IPS-NIHi7 (cell line): ENCODE data around the gene FES.

Source experiments
- DNase-seq: peaks from one replicate; pipeline ENCODE4 v3.0.0; 2012; ENCODE audit warnings: mixed read lengths; ENCODE audit errors: extremely low spot score

Gene FES

DNA sequence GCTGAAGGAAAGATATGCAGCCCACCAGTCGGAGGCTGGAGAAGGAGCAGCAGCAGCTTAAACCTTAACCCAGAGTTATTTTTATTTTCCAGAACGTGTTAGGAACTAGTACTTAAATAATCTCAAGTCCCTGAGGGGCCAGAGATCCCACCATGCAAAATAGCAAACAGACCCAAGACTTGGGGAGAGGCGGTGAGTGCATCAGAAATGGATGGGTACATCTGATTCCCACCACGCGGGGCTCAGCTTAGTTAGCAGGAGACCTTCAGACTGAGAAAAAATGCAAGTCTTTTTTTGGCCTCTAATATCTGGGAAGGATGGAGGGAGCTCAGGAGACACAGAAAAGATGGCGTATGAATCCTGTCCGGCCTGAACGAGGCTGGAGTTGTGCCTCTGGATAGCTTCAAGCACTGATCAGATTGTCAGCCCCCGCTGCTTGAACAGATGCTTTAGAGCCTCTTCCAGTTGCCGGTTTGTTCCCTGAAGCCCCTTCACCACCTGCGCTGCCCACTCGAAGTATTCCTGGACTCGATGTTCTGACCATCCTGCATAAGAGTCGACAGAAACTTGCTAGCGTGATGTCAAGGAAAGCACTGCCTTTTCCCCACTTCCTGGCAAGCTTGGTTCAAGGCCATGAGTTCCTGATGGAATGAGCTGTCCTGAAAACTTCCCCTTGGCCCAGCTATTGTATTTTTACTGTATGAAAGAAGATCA lies 46.7 kb downstream of the FES start:
- no peak for DNase-seq

DNA sequence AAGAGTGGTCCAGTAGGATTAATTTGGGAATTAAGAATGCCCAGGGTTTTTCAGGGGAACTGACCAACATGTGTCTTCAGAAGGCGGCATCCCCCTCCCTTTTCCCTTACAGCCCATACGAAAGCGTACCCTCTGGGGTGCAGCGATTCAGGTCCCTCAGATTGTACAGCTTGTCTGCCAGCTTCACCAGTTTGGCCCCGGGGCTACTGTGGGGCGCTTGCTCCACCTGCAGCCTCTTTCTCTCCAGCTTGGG lies 47.2 kb downstream of the FES start:
- DNase-seq = no peak

DNA sequence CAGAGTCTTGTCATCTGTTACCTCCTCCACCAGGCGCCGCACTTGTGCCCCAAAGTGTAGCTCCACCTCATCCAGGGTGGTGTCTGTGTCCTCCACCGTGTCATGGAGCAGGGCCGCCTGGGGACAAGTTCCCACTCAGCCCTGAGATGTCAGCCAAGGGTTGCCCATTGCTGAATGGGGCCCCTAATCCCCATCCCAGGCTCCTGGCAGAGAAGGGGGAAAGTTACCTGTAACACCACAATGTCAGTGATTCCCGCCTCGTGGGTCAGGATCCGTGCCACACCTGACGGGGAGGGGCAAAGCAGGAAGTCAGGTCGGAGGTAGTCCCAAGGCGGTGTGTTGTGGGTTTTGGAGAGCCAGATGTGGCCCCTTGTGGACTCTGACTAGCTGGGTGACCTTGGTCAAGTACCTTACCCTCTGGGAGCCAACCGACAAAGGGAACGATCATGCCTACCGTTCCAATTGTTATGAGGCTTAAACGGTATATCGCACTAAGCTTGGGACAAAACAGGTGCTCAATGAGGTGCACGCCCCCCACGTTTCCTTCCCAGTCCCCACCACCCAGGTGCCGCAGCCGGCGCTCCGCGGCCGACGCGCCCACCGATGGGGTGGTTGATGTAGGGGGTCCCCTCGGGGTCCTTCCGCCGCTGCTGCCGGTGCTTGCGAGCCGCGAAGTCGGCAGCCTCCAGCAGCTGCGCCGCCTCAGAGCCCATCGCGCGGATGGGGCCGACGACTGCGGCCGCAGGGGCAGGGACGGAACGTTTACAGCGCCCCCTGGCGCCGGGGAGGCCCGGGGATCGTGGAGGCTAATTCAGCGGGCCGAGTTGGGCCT lies 47.7 kb downstream of the FES start, which contains the start of gene HDDC3:
Gene HDDC3 (minus strand): TSS at position 722 of the 832 bp plus-strand sequence. CDS start 9 bp downstream, at position 713.
- DNase-seq = peak; percentile 94

DNA sequence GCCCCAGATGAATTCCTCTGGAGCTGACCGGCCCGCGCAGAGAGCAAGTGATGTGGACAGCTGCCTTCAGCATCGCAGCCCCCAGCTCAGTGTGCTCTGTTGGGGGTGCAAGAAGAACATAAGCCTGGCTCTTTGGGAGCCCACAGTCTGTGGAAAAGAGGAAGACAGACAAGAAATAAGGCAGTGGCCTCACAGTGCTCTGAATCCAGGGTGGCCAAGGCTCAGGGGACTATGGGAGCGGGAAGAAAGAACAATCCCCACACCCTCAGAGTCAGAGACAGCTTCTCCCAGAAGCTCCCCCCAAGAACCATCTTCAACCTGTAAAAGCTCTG lies 48.3 kb downstream of the FES start:
- no peak for DNase-seq

DNA sequence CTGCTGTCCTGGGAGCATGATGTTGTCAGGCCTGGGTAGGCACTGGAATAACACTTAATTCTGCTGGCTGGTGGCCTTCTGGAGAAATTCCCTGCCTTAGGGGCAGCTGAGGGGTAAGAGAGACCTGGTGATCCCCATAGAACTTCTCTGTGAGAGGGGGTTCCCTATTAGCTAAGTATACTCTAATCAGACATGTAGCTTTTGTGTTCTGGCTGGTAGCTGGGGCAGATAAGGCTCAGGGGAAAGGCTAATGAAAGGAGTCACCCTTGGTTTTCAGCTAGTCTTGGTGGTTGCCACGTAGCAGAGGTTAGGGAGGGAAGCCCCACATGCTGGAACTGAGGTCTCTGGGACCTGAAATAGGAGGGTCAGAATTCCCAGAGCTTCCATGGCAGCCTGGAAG lies 49.0 kb downstream of the FES start:
- DNase-seq = no peak

DNA sequence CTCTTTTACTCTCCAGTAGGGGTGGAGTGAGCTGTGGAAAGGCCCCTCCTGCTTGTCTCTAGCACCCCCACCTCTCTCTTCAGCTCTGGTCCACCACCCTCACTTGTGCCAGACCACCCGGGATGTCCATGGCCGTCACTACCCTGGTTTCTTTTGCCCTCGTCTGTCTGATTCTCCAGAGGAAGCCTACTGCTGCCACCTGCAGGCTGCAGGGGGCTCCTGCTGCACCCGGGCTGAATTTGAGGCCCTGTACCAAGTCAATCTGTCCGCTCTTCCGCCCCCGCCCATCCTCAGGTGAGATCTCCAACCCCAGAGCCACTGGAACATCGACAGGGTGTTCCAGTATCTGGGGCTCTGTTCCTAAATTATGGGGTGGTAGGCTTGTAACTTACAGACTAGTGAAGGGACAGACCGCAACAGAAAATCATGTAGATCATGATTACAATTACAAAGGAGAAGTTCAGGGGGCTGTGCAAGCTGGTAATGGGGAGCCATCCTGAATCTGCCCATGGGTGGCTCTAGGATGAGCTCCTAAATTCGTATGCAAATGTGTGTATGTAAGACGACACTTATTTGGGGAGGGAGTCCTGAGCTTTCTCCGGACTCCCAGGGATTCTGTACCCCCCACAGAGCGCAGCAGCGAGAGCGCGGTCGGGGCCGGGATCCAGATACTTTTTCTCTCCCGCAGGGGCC lies 50.1 kb downstream of the FES start:
- DNase-seq = peak; percentile 92

DNA sequence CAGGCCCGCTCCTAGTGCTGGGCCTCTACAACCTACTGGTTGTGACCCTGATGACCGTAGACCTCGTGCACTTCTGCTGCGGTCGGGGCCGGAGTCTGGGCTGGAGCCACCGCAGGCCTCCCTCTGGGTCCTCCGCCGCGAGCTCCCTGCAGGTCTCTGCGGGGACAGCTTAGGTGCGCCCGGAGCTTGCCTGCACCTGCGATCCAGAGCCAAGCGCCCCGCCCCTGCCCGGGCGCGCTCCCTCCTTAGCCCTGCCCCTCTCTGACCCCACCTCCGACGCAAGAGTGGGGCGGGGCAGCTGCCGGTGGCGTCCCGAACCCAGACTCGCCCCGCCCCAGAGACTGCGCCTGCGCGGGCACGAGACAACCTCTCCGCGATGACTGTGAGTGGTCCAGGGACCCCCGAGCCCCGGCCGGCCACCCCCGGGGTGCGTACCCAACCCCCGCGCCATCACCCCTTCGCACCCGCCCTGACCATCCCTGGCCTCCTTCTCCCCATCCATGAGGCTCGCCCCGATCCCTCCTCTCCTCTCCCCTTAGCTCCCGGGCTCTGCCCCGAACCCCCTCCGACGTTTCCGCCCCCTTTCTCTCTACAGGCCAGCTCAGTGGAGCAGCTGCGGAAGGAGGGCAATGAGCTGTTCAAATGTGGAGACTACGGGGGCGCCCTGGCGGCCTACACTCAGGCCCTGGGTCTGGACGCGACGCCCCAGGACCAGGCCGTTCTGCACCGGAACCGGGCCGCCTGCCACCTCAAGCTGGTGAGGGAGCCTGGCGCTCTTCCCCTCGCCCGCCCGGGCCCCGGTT lies 50.8 kb downstream of the FES start, which contains the start of gene UNC45A:
Gene UNC45A (plus strand): TSS at position 337 of the 803 bp plus-strand sequence. CDS start 40 bp downstream, at position 377.
- DNase-seq = peak; percentile 99

DNA sequence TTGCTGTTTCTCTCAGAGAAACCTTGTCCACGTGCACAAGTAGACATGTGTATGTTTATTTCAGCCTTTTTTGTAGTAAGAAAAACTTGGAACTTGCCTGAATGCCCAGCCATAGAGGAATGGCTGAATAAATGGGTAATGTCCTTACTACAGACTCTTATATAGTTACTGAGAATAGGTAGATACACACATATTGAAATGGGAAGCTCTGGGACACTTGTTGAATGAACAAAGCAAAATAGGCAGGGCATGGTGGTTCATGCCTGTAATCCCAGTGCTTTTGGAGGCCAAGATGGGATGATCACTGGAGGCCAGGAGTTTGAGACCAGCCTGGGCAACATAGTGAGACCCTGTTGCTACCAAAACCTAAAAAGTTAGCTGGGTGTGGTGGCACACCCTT lies 52.5 kb downstream of the FES start:
- DNase-seq = no peak

DNA sequence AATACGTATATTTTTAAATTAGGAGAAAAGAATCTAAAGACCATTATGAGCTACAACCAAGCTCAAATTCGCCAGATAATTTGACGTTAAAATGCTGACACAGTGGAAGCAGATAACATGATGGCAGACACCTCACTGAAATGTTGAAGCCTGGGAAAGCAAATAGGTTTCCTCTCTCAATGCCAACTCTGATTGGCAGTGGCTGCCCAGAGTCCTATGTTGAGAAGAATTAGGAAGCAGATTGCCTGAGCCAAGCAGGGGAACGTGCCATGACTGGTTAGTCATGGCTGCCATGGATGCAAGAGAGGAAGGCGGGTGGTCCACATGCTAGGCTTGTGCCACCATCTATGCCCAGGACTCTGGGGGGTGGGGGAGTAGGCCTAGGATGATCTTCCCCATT lies 54.0 kb downstream of the FES start:
- no peak for DNase-seq

DNA sequence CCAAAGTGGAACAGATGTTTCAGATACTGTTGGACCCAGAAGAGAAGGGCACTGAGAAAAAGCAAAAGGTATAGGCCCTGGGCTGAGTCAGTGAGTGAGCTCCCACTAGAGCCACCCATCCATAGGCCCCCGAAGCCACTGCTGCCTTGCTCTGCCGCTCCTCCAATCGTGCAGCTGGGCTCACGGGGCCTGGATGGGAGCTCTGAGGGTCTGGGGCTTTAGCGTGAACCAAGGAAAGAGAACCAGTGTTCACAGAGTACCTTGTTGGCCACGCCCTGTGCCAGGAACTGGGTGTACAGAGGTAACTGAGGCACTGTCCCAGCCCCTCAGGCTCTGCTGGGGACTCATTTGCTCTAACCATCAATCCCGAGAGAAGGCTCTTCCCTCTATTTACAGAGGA lies 55.5 kb downstream of the FES start:
- no peak for DNase-seq

DNA sequence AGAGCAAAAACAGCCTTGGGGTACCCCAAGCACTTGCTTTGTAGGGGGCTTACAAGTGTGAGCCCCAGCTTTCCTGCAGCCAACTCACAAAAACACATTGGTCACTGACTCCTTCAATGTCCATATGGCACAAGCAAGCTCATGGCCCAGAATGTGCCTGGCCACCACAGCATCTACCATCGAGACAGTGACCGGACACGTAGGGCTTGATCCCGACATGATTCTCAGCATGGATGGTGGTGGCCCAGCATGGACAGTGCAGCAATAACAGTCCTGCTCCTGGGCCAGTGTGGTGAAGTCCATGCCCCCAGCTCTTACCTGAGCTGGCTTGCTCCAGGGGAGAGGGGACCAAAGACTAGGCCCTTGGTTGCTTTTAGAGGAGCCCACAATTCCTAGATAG lies 56.7 kb downstream of the FES start:
- DNase-seq = no peak

DNA sequence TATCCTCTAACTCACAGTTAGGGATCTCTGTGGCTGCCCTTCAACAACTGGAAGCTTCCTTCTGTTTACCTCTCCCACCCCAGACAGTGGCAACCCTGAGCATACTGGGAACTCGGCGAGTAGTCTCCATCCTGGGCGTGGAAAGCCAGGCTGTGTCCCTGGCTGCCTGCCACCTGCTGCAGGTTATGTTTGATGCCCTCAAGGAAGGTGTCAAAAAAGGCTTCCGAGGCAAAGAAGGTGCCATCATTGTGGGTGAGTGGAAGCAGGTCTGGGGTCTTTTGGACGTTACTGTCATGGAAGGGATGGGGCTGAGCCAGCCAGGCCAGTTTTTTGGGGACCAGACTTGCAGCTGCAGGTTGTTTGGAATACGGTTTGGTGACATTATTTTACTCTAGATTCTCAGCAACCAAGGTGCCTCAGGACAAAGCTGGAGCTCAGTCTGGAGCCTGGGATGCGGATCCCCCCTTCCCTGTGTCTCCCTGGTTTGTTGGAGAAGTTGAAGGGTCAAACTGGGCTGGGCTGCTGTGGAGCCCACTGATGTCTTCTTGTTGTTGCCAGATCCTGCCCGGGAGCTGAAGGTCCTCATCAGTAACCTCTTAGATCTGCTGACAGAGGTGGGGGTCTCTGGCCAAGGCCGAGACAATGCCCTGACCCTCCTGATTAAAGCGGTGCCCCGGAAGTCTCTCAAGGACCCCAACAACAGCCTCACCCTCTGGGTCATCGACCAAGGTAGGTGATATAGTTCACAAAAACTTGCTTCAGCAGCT lies 58.2 kb downstream of the FES start:
- no peak for DNase-seq

DNA sequence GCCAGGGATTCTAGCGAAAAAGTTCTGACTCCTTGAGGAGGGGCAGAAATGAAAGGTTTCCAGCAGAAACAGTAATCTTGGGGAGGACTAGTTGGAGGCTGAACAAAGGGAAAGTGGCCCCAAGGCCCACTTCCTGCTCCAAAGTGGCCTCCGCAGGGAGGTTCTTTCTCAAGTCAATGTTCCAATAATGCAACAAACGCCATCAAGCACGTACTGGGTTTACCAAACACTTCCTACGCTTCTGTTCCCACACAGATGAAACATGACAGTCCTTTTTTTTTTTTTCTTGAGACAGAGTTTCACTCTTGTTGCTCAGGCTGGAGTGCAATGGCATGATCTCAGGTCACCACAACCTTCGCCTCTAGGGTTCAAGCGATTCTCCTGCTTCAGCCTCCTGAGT lies 60.8 kb downstream of the FES start:
- no peak for DNase-seq
